Endothelial cell of umbilical vein (primary cell): ENCODE results near the gene TP53TG5. TPM values are rescaled to one million over a fixed set of nuclear protein-coding genes. Genes with fewer than 3 reads are reported as not detected.

Experiments used
- BruUV-seq: library from RNA; stranded (reverse); fragments of 400-500 nt; replicated peaks from 2 replicates; lab custom pipeline; 2021; lab: Mats Ljungman, UMichigan
- CTCF ChIA-PET: fragments of 300-600, 350-600 bp; sonication (Branson Sonifier 250); formaldehyde crosslinking; loops from one replicate; lab custom pipeline; 2021; ENCODE audit warnings: antibody characterized with exemption, inconsistent platforms; lab: Charles Lee
- POLR2A ChIA-PET: fragments of 300-600, 350-600 bp; sonication (Branson Sonifier 250); formaldehyde crosslinking; loops from one replicate; lab custom pipeline; 2021; ENCODE audit warnings: antibody characterized with exemption, inconsistent platforms; lab: Charles Lee
- DNase-seq: peaks from one replicate; pipeline ENCODE4 v3.0.0-alpha.2; 2011; ENCODE audit warnings: low read depth, low spot score
- FAIRE-seq: peaks from 2 replicates; lab custom pipeline; 2011; peaks lifted over from hg19 to GRCh38; lab: Jason Lieb, UNC
- H2AFZ ChIP-seq: 2 replicates; pipeline ENCODE4 v1.6.0; 2012; ENCODE audit warnings: low read depth, low read length, control low read depth, inconsistent platforms
- H3K27ac ChIP-seq: 2 replicates; pipeline ENCODE4 v1.5.1; 2011; ENCODE audit warnings: low read depth, mild to moderate bottlenecking, control low read depth, low read length, moderate library complexity; ENCODE audit not compliant: insufficient read depth
- H3K27me3 ChIP-seq, 2 experiments: 2 replicates each; pipeline versions ENCODE4 v1.6.0 to v1.6.1; 2011; ENCODE audit warnings: low read length in 2 of 2, mixed read lengths in 1 of 2; ENCODE audit not compliant: control insufficient read depth in 2 of 2, insufficient read depth in 2 of 2
- H3K36me3 ChIP-seq, 2 experiments: 2 replicates in 1 of 2; 3 replicates in 1 of 2; pipeline ENCODE4 v1.5.1; 2011; ENCODE audit warnings: low read length in 2 of 2, mild to moderate bottlenecking in 1 of 2, moderate library complexity in 1 of 2; ENCODE audit not compliant: control insufficient read depth in 2 of 2, insufficient read depth in 2 of 2; ENCODE audit errors: extremely low read depth in 1 of 2
- H3K4me1 ChIP-seq: 3 replicates; pipeline ENCODE4 v1.5.1; 2011; ENCODE audit warnings: mild to moderate bottlenecking, low read length; ENCODE audit not compliant: control insufficient read depth, insufficient read depth; ENCODE audit errors: extremely low read depth
- H3K4me2 ChIP-seq: 2 replicates; pipeline ENCODE4 v1.6.1; 2011; ENCODE audit warnings: low read length, control low read depth, mixed read lengths; ENCODE audit not compliant: insufficient read depth
- H3K4me3 ChIP-seq, 3 experiments: fragments of 200-600 bp in 1 of 3; sonication (generic), shearing (Covaris generic) in 1 of 3; replicated peaks in 1 of 3; 2 replicates each; pipeline ENCODE4 v1.5.1; 2011 to 2016; ENCODE audit warnings: control low read depth in 3 of 3, low read length in 3 of 3, mild to moderate bottlenecking in 2 of 3, inconsistent platforms in 1 of 3, low read depth in 1 of 3, moderate library complexity in 1 of 3; ENCODE audit not compliant: insufficient read depth in 1 of 3
- H3K79me2 ChIP-seq: 2 replicates; pipeline ENCODE4 v1.6.0; 2012; ENCODE audit warnings: low read length, inconsistent platforms; ENCODE audit not compliant: control insufficient read depth, insufficient read depth
- H3K9ac ChIP-seq: replicated peaks from 2 replicates; pipeline ENCODE3; 2011; ENCODE audit warnings: low read length, control low read depth; ENCODE audit not compliant: insufficient read depth; ENCODE audit errors: extremely low read depth
- H3K9me1 ChIP-seq: replicated peaks from 3 replicates; pipeline ENCODE4 v1.6.0; 2011; ENCODE audit warnings: mild to moderate bottlenecking, low read length; ENCODE audit not compliant: control insufficient read depth, insufficient read depth; ENCODE audit errors: extremely low read depth
- H3K9me3 ChIP-seq: replicated peaks from 2 replicates; pipeline ENCODE4 v1.5.1; 2012; ENCODE audit warnings: low read length, inconsistent platforms; ENCODE audit not compliant: control insufficient read depth, insufficient read depth
- H4K20me1 ChIP-seq: replicated peaks from 2 replicates; pipeline ENCODE3; 2011; ENCODE audit warnings: mild to moderate bottlenecking, low read length; ENCODE audit not compliant: control insufficient read depth, insufficient read depth; ENCODE audit errors: extremely low read depth
- CTCF ChIP-seq, 2 donors: IDR thresholded peaks; 1 replicate in 1 of 2; 2 replicates in 1 of 2; pipeline ENCODE4 v1.5.1; 2011; ENCODE audit warnings: low read length in 2 of 2, mild to moderate bottlenecking in 2 of 2, moderate library complexity in 2 of 2, control low read depth in 1 of 2, inconsistent platforms in 1 of 2, low read depth in 1 of 2; ENCODE audit not compliant: insufficient read depth in 1 of 2; ENCODE audit errors: extremely low read depth in 1 of 2
- EZH2 ChIP-seq: IDR thresholded peaks from 2 replicates; pipeline ENCODE4 v1.6.1; 2012; ENCODE audit warnings: borderline replicate concordance, low read depth, mild to moderate bottlenecking, moderate library complexity, low read length, inconsistent platforms; ENCODE audit not compliant: severe bottlenecking
- FOS ChIP-seq: IDR thresholded peaks from 2 replicates; pipeline ENCODE4 v1.6.1; 2011; ENCODE audit warnings: mild to moderate bottlenecking, low read length, moderate library complexity, borderline replicate concordance; ENCODE audit not compliant: insufficient read depth
- JUN ChIP-seq: IDR thresholded peaks from 2 replicates; pipeline ENCODE4 v1.6.1; 2011; ENCODE audit warnings: borderline replicate concordance, low read depth; ENCODE audit not compliant: insufficient read length, insufficient read depth
- MAX ChIP-seq: IDR thresholded peaks from 2 replicates; pipeline ENCODE4 v1.6.1; 2011; ENCODE audit not compliant: insufficient read depth, insufficient read length
- POLR2A ChIP-seq: IDR thresholded peaks from 2 replicates; pipeline ENCODE4 v1.6.1; 2012; ENCODE audit warnings: low read depth, mild to moderate bottlenecking, control low read depth, low read length
- POLR2AphosphoS5 ChIP-seq: IDR thresholded peaks from 2 replicates; pipeline ENCODE4 v1.6.1; 2012; ENCODE audit warnings: low read depth, mild to moderate bottlenecking, control low read depth, low read length, moderate library complexity; ENCODE audit not compliant: insufficient read depth
- dilution Hi-C: fragments of 300-500 bp; cut with MboI; formaldehyde crosslinking; loops from one replicate; pipeline ENCODE4 v1.15.0; 2019; ENCODE audit warnings: low sequenced_read_pairs; ENCODE audit not compliant: extremely low pct_ligation_motif_present
- intact Hi-C: fragments of 100-400 bp; cut with micrococcal nuclease; formaldehyde crosslinking; loops from one replicate; pipeline ENCODE4 v1.10.0; 2022
- polyA plus RNA-seq, 4 experiments: library from polyadenylated mRNA; depleted of rRNA in 3 of 4; stranded (reverse) in 3 of 4; unstranded in 1 of 4; fragments of >200 nt; gene quantifications; 2 replicates each; pipeline versions ENCODE4 v1.2.1 to v1.2.3, GENCODE V29; 2011 to 2012; ENCODE audit warnings: missing spikeins in 1 of 4
- total RNA-seq: library from RNA; stranded (reverse); gene quantifications from 2 replicates; pipeline ENCODE4 v1.2.3, GENCODE V29; 2021

The TP53TG5 gene
- total and polyA plus RNA-seq, 2 donors (not counting 3 experiments of a cell fraction or from before 2014, with no cell fraction given): not detected

DNA sequence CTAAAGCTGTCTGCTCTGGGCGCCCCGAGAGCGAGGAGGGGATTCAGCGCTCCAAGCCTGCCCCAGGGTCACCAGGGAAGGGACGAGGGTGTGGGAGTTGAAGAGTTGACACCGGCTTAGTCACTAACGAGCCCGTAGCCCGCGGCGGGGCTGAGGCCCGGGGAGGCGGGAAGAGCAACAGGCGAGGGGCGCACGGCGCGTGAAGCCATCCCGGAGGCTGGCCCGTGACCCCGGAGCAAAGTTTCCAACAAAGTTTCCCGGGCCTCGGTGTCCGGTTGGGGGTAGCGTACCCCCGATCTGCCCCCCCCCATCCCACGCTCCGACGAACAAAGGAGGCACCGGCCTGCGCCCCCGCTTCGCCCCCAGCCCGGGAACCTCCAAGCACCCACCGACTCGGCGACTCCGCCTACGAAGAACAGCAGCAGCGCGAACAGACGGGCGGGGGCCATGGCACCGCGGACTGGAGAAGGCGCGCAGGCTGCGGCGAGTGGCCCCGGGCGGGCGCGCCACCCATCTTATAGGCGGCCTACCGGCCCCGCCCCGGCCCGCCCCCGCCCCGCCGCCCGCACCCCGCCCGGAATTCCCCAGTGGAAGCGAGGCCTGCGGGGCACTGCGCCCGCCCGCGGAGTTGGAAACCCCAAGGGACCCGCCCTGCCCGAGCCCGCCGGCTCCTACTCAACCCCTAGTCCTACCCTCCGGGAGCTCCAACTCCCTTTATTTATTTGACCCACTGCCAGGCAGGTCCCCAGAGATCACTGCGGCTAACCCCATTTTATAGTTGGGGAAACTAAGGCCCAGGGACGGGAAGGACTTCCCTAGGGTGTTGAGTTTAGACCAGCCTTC, 30.0 kb downstream of the TP53TG5 start, which contains the start of gene SDC4:
Gene SDC4, minus strand, starts transcription at position 489 of the 843 bp plus-strand sequence. Its CDS starts 40 bp downstream, at position 449.
- H3K27me3 ChIP-seq: no peaks in the 10 kb centered on the region
- no peaks in the 10 kb centered on the region for H3K9me1 ChIP-seq
- peak within 1 kb of the TSS; percentile 69 for H3K9ac ChIP-seq
- no peaks in the 10 kb centered on the region for H4K20me1 ChIP-seq
- POLR2A ChIA-PET: interaction anchor here (1.0 to 3.5 kb wide), 6 partner anchors 9 to 25 kb away, joined by 3 to 52 read pairs (median 8); partner anchors contain the start of gene SYS1
- no peaks in the 10 kb centered on the region for H3K36me3 ChIP-seq
- BruUV-seq: TSS peak; percentile 52
- FAIRE-seq: no peak
- CTCF ChIA-PET: interaction anchor here (1.0 to 4.7 kb wide), 11 partner anchors 11 to 423 kb away, joined by 3 to 28 read pairs (median 6); partner anchors contain the start of gene SYS1
- H2AFZ ChIP-seq: peak within 1 kb of the TSS; percentile 51
- dilution Hi-C loops: no loop called here
- peaks cover 49% of the 10 kb centered on the region for H3K4me1 ChIP-seq
- H3K9me3 ChIP-seq: no peaks in the 10 kb centered on the region
- H3K4me2 ChIP-seq: peak within 1 kb of the TSS; percentile 89
- DNase-seq: peak; percentile 44
- intact Hi-C loops: loop anchor here (1.0 to 10.0 kb wide), 3 partner anchors 10 to 567 kb away; partner anchors contain the start of gene PLTP
- TF ChIP-seq MAX: no peak
- TF ChIP-seq JUN: no peak
- no peak for TF ChIP-seq EZH2
- TF ChIP-seq FOS: no peak
- peak; percentile 99 for TF ChIP-seq POLR2AphosphoS5
- TF ChIP-seq POLR2A: peak; percentile 99
- no peak for TF ChIP-seq CTCF (IDR thresholded peaks at IDR 0.05; ENCODE audit: extremely low read depth in 1 of 2, insufficient read depth in 1 of 2, low read depth in 1 of 2, low read length in 2 of 2)
- H3K27ac ChIP-seq: peak within 1 kb of the TSS; percentile 62
- peaks cover 42% of the 10 kb centered on the region for H3K79me2 ChIP-seq
- peak within 1 kb of the TSS; percentile 50 to 85 (median 69) for H3K4me3 ChIP-seq
